Measurements from ENCODE around the gene TMEM187.

Gene TMEM187

DNA sequence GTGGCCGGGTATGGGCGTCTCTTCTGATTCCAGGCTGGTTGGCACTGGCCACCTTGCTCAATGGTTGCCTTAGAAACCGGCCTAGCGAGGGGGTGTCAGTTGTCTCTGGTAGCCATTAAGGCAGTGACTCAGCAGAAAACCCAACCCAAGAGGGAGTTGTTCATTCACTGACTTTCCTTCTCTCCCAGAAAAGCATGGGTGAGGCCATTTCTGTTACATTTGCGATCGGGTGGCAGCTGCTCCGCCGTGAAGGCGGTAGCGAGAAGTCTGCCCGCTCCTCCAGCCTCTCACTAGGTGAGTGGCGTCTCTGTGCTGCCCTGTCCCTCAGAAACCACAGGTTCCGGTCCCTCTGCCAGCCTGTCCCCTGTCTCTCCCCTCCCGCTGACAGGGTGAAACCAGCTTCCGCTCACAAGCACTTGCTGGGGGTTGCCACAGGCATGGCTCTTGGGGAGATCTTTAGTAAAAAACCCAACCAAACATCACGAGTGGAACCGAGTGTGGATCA lies 29.7 kb downstream of the TMEM187 start:
- peak; percentile 81 for DNase-seq (ENCODE audit: low read depth)

DNA sequence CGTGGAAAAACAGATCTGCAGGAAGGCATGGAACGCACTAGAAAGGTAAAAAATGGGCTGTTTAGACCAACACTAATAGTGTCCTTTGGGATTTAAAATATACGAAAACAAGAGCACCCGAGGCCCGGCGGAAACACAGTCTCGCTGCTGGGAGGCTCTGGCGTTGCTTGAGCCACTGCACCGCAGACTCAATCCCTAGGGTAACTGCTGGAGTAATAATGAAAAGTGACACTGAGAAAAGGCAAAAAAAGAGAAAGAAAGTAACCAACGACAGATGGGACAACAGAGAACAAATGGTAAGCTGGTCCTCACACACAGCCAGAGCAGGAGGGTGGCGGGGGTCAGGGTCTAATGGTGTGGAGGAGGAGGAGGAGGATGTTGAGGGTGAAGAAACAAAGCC lies 31.8 kb downstream of the TMEM187 start:
- no peak for DNase-seq (ENCODE audit: low read depth)

DNA sequence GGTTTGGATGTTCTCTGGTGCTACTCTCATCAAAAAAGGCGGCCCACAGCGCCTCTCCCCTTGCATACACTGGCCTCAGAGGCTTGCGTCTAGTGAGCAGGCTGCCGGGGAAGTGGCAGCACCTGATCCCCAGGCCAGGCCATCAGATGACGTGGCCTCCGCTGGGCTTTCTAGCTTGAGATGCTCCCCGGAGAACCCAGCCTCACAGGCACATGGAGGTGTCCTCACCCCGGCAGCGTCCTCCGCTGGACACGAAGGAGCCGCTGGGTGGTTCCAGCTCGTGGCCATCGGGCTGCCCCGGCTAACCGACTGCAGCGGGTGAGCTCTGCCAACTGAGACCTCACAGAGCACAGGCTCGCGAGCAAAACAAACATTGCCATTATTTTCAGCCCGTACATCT lies 34.4 kb downstream of the TMEM187 start:
- DNase-seq (ENCODE audit: low read depth) = no peak

DNA sequence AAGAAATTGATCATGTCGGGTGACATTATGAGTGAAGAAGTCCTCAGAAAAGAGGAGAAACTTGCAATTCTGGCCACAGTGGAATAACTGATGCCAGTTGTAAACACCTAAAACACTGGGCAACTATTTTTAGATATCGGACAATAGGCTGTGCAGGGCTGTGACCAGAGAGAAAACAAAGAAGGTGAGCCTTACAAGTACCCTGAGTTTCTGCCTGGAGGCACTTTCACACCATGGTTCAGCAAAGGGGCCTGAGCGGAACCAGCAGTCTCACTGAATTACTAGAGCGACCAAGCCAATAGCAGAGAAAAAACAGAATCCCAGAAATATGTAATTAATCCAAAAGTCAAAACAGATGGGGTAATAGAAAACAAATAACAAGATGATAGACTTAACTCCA lies 36.0 kb downstream of the TMEM187 start:
- DNase-seq (ENCODE audit: low read depth) = no peak

DNA sequence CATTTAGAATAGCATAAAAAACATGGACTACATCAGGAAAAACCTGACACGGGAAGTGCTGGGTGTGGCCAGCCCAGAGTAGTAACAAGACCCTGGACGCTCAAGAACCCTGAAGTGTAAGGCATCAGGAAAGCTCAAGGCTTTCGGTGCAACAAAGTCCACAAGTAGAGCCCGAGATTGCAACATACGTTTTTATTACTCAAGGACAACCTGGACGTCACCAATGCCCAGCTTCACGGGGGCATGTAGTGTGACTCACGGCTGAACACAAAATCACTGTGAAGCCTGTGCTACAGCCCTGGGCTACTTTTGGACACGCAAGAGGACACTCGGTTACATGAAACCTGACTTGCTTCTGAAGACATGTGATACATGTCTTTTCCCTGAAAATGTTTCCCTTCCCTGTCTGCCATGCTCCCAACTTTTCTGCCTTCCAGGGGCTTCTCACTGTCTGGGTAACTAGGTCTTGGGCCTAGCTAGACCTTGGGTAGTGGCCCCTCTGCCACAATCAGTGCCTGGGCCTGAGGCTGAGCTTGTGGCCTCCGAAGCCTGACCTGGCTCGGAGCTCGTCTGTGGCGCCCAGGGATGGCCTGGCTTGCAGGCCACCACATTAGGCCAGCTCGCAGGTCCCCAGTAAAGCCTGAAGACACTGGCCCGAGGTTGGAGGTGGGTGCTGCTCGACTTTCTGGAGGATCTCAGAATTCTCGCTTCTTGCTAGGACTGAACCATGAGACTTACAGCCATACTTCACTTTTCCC lies 38.0 kb downstream of the TMEM187 start:
- no peak for DNase-seq (ENCODE audit: low read depth)

DNA sequence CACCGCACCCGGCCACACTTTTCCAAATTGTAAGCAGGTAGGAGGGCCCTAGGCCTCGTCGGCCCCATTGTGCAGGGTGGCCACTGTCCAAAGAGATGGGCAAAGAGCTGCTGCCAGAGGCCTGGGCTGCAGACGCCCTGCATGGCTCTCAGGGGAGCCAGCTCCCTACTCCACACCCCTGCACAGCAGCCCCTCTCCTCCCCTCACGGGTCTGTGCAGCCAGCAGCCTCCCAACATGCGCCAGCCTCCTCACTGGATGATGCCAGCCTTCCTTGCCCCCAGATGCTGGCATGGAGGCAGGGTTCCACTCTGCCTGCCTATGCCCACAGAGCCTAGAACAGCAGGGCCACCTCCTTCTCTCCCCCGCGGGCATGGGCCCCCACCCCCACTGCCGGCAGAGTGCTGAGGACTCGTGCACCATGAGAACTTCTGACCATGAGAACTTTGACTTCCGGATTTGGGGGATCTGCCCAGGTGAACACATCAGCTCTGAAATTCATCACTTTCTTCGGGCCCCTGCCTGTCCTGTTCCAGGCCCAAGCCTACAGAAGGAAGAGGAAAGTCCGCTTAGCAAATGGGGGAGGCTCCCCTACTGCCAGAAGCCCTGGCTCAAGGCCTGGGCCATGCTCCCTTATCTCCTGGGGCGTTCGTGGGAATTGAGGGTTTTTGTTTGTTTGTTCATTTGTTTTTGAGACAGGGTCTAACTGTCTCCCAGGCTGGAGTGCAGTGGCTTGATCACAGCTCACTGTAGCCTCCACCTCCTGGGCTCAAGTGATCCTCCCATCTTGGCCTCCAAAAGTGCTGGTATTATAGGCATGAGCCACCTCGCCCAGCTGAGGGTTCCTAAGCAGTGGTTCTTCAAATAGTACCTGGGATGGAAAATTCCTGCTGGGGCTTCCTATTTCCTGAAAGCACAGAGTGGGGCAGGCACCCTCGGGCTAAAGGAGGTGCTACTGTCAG lies 39.1 kb downstream of the TMEM187 start:
- DNase-seq (ENCODE audit: low read depth) = no peak

DNA sequence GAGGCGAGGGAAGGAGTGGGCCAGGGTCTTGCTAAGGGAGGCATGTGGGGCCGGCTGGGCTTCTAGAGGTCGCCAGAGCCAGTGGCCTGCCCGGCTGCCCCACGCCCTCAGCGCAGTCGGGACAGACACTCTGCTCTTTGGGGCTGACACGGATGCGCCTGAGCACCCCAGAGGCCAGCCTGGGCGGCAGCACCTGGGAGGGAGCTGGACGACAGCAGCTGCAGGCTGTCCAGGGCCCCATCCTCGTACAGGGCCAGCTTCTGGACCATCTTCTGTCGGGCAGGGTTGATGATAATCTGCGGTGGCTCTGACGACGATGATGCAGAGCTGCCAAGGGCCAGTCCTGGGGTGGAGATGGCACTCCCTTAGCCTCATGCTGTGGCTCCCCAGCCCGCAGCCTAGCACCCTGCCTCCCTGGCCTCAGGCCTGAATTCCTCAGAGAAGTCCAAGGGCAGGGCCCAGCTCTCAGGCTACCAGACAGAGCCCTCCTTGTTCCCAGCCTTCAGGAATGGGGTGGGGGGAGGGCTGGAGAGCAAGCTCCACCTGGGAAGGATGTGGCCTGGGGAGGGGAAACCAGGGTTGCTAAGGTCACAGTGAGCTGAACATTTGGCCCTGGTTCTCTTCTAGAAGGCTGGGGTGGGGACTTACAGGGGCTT lies 39.9 kb downstream of the TMEM187 start:
- no peak for DNase-seq (ENCODE audit: low read depth)

DNA sequence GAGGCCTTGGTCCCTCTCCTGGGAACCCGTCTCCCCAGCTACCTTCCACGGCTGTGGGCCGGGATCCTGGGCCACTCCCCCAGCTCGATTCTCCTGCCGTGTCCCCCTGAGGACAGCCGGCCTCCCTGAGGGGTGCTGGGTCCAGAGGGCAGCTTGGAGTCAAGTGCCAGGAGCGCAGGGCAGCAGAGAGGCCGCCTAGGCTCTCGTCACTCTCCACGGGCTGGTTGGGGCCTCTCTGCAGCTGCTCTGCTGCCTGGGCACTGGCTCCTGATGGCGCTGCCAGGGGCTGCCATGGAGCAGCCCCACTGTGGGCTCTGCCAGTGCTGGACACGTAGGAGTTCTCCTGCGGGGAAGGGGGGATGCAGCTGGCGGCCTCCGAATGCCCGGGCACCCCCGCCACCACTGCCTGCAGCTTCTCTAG lies 40.5 kb downstream of the TMEM187 start:
- DNase-seq (ENCODE audit: low read depth) = no peak

DNA sequence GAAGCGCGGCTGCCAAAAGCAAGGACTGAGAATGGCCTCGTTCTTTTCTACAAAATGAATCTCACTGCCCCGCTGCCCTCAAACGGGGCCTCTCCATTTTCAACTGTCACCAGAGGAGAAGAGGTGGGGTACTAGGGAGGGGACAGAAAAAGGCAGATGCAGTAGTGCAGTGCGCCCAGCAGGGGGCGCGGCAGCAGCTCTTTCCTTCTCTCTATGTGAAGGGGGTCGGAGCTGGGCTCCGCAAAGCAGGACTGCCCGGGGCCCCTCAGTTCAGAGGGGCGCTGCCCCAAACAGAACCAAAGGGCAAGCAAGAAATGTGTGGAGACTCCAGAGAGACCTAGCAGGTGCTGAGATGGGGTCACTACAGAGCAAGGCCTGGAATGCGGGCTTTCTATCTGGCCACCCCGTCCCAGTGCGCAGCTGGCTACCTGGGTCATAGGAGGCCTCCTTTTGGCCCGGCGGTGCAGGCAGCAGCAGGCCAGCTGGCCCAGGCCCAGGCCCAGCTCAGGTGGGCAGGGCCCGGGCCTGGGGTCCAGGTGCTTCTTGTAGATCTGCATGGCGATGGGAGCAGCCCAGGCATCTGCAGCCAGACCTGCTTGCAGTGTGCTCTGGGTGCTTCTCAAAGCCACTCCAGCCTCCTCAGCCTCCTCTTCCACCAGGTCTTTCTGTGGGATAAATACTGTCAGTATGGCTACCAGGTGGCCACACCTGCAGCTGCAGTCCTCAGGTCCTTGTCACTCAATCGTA lies 41.2 kb downstream of the TMEM187 start:
- no peak for DNase-seq (ENCODE audit: low read depth)

DNA sequence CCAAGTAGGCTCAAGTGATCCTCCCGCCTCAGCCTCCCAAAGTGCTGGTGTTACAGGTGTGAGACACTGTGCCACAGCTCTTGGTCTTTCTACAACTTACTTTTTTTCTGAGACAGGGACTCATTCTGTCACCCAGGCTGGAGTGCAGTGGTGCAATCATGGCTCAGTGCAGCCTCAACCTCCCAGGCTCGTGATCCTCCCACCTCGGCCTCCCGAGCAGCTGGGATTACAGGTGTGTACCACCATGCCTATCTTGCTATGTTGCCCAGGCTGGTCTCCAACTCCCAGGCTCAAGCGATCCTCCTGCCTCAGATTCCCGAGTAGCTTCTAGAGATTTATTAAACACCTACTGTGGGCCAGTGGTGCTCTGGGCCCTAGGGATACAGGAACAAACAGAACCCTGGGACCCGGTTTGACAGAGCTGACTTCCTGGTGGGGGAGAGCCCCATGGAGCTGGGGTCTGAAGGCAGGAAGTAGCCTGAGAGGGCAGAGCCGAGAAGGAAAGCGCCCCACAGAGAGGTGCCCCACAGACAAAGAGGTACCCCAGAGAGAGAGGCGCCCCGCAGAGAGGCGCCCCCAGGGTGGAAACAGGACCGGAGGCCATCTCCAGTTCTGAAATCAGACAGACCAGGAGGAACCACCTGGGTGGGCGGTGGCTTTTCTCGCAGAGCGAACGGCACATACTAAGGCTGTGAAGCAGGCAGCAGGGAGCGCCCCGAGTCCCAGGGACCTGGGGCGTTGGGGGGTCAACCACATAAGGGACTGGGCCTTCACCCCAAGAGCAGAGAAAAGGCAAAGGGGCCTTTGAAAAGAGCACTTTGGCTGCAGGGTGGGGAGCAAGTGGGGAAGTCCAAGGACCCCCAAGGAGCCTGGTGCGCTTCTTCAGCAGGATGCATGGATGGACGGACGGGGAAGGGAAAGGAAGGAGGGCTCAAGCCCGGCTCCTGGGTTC lies 42.2 kb downstream of the TMEM187 start:
- no peak for DNase-seq (ENCODE audit: low read depth)

DNA sequence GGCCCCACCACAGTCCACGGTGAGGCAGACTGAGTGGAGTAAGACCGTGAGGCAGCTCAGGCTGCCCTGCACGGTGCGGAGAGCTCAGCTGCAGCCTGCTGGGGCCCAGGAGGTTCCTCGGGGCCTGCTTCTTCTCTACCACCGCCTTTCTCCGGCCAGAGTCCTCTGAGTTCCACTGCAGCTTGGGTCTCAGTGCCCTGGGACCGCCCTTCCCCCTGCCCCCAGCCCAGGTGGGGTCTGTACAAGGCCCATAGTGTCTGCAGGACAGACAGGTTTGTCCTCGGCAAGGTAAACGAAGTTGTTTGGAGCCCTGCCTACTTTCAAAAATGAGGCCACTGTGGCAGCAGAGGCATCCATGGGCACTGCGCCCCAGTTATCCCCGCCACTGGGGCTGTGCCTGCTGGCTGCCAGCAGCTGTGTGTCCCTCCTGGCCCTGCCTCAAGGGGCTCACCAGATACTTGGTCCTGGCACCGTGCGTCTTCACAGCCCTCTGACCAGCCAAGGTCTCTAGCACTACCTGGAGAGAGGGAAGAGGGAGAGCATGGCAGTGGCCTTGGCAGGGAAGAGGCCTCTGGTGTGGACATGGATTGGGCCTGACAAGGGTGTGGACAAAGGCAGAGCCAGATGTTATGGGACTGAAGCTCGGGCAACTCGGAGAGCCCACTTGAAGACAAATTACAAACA lies 43.2 kb downstream of the TMEM187 start:
- DNase-seq (ENCODE audit: low read depth) = no peak

DNA sequence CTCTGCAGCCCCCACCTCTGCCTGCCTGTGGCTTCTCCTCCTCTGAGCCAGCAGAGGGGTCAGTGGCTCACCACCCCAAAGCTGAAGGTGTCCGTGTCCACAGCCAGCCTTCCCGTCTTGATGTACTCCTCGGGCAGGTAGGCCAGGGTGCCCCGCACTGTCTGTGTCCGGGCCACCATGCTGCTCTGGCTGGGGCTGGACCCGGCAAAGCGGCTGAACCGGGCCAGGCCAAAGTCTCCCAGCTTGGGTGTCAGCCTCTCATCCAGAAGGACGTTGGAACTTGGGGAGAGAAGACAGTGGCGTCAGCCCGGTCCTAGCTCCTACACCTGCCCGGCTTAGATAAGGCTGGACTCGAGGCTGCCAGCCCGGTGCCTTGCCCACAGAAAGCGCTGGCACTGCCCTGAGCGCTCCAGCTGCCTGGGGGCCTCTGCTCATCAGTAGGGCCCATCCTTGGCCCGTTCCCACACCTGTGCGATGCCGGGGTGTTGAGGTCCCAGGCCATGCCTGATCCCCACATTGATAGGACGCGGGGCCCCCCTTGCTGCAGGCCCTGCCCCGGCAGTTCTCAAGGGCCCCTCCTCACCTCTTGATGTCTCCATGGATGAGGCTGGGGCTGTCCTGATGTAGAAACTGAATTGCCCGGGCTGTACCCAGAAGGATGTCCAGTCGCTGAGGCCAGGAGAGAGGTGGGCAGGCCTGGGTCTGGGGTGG lies 44.0 kb downstream of the TMEM187 start:
- DNase-seq (ENCODE audit: low read depth) = no peak

DNA sequence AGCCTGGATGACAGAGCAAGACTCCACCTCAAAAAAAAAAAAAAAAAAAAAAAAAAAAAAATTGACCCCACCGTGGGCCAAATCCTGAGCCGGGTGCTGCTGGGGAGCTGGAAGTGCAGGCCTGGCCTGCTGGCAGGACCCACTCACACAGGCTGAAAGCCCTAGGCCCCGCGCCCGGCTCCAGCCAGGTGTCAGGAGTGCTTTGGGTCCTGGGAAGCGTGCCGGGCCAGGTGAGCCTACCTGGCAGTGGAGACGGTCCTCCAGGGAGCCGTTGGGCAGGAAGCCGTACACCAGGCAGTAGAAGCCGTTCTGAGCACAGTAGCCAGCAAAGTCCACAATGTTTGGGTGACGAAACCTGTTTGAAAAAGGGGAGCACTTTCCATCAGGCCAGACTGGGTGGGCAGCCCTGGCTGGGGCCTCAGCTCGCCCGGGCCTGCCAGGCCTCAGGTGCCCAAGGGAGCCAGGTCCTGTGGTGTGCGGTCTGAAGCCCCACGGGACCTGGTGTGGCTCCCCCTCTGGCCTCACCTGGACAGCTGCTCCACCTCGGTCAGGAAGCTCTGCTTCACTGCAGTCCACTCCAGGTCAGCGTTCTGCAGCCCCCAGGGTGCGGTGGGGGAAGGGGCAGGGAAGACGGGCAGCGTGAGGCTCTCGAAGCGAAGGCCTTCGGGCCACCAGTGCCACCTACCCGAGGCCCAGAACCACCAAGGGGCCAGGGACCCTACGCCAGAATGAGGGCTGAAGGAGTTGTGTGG lies 45.4 kb downstream of the TMEM187 start:
- no peak for DNase-seq (ENCODE audit: low read depth)

DNA sequence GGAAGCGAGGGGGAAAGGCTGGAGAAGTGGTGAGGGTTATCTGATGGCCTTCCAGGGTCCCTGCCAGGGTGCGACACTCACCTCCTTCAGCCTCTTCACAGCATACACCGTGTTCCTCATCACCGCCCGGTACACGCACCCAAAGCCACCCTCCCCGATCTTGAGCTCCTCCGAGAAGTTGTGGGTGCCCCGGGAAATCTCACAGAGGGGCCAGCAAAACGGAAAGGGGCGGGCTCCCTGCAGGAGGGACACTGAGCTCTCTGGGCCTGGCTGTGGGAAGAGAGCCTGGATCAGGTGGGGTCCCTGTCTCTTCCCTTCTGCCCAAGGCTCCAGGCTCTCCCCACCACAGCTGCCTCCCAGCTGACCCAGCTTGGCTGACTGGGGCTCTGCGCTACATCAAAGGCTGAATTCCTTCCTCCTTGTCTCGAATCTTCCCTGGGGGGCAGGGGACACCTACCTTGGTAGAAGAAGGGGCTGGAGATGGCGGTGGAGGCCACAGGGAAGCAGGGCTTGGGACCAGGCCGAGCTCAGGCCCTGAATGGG lies 46.0 kb downstream of the TMEM187 start:
- DNase-seq (ENCODE audit: low read depth) = no peak

DNA sequence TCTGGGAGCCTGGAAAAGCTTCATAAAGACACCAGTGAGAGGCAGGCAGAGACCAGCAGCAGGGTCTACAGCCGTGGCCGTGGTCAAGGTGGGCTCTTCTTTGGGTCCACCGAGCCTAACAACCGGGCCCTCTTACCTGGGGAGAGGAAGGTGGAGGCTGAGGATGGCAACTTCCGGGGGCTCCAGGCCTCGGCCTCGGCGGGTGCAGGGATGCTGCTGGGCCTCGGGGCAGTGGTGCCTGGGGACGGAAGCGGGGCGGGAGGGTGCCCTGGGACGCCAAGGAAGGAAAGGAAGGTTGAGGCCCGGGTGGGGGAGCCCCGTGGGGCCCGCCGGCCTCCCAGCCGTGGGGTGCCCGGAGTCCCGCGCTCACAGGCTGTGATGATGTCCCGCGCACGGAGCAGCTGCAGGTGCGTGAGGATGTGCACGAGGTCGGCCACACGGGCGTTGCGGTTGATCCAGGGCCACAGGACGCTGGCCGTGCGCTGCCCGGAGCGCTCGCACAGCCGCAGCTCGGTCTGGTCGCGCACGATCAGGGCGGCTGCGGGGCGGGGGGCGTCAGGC lies 46.6 kb downstream of the TMEM187 start:
- DNase-seq (ENCODE audit: low read depth) = no peak

DNA sequence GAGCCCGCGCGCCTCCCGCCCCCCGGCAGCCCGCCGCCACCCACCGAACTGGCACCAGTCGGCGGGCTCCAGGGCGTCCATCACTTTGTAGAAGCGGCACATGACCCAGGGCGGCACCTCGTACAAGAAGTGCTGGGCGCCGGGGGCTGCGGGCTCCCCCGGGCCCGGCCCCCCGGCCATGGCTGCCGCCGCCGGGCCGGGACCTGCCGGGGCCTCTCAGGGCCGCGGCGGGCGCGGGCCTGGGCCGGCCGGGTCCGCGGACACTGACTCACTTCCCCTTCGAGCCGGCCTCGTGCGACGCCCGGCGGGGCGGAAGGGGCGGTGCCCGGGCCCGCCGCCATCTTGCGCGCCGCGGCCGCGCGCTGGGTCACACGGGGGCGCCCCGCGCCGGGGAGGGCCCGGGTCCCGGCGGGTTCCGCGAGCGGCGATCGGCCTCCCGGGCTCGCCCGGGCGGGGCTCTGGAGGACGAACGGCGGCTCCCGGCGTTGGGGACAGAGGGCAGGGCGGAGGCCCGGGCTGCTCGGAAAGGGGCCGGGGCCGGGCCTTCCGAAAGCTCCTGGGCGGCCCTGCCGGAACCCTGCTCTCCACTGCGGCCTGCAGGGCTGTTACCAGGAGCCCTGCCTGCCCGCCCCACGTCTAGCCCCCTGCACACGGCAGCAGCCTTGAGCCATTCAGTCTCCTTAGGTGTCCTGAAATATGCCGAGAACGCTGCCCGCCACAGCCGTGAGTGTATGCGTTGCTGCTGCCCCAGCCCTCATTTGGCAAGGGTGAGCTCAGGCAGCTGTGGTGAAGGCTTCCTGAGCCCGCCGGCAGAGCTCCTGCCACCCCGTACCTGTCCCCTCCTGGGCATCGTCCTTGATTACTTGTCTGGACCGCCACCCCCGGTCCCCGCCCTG lies 47.3 kb downstream of the TMEM187 start, which contains the start of gene IRAK1:
IRAK1 (minus strand) TSS at position 270 of the 896 bp plus-strand sequence; CDS start at position 180, 90 bp downstream.
- DNase-seq (ENCODE audit: low read depth) = peak; percentile 33
